ENCODE measurements around the gene JAZF1. TPM values are rescaled to one million over a fixed set of nuclear protein-coding genes. Genes with fewer than 3 reads are reported as not detected.

Gene JAZF1
- total and polyA plus RNA-seq, 2 of the 8 experiments (the other 6 are each of a cell fraction or from before 2014, with no cell fraction given), result 2.6 to 21.8 TPM

- TF ChIP-seq RNF2 (IDR thresholded peaks at IDR 0.05; ENCODE audit: borderline replicate concordance, low read depth, low read length, missing control alignments, poor library complexity, severe bottlenecking), result no peak
- no peak for TF ChIP-seq SIRT6 (IDR thresholded peaks at IDR 0.05; ENCODE audit: low read length)
- TF ChIP-seq ATF3 (IDR thresholded peaks at IDR 0.05; ENCODE audit: insufficient read depth, low read depth, low read length), result no peak
- TF ChIP-seq SUZ12 (IDR thresholded peaks at IDR 0.05; ENCODE audit: low read length), result no peak
Observed at GRCh38 chr7:28201131-28201530, 20.5 kb upstream of the JAZF1 start (continued).

All from H1 (cell line).